Measurements from ENCODE around the gene MCEE.
"Not testable (repeated sequence)": the region's sequence is repeated elsewhere in the genome, so short reads cannot be mapped to it uniquely, and the experiment has no call there.

MCEE gene

DNA sequence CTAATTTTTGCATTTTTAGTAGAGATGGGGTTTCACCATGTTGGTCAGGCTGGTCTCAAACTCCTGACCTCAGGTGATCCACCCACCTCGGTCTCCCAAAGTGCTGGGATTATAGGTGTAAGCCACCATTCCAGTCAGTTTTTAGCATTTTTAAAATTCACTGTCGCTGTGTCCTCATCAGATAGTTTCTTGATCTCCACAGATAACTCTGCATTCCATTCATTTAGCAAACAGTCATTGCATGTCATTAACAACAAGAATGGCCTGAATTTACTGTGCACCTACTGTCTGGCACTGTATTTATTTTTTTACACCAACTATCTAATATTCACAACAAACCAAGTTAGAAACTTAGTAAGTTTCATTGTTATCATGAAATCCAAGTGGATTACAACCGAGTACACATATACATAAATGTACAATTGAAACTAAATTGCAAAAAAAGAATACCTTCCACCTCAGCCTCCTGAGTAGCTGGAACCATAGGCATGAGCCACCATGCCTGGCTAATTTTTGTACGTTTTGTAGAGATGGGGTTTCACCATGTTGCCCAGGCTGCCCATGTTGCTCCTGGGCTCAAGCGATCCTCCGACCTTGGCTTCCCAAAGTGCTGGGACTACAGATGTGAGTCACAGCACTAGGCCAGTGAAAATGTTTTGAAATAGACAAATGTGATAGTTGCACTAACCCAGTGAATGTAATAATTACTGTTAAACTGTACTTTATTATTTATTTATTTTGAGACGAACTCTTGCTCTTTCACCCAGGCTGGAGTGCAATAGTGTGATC is 4.3 kb downstream of the MCEE start:
- no peak for DNase-seq

GRCh38 chr2:71122387-71123298 is 7.4 kb downstream of the MCEE start:
- no peak for DNase-seq

DNA sequence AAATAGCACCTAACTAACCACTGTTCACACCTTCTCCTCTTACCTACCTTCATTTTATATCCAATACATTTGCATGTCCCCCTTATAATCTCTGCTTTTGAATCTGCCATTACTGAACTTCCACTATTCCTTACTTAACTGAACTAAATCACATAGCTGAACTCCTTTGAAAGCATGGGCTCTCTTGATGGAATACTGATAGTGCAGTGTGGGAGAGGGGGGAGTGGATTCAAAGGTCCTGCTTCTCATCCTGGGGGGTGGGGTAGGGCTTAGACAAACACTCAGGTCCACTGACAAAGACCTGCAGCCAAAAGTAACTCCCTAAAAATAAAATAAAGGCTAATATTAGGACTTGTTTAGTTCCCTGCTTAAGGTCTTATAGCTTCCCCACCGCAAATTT is 8.6 kb downstream of the MCEE start:
- DNase-seq = no peak

DNA sequence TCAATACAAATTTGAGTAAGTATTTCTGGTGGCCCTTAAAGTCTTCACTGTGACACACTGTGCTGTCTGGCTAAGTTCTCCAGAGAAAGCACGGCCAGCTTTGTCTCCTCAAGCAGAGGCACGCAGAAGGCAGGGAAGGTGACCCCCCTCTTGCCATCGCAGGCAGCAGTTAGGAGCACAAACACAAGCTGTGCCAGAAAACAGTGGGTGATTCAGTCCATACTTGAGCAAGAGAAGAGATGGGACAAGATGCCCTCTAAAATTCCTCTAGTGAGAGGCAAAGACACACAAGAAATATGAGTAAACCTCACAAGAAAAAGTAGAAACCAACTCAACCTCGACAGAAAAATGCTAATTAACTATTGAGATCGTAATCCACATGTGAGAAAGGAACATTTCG is 9.8 kb downstream of the MCEE start:
- no peak for DNase-seq

DNA sequence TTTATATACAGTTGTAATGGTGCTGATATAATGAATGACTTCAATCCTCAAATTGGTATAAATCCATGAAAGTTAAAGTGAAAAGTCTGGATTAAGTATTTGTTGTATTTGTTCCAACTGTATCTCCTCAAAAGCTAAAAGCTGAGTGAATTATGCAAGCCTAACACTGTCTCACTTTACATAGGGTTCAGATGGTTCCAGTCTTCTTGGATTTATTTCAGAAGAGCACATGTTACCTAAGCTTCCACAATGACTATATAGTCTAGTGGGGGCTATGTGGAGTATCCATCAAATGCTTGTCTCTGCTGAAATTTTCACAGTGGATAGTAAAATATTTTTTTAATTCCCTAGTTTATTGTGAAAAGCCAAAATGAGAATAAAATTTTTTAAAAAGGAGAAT is 13.0 kb downstream of the MCEE start:
- no peak for DNase-seq

DNA sequence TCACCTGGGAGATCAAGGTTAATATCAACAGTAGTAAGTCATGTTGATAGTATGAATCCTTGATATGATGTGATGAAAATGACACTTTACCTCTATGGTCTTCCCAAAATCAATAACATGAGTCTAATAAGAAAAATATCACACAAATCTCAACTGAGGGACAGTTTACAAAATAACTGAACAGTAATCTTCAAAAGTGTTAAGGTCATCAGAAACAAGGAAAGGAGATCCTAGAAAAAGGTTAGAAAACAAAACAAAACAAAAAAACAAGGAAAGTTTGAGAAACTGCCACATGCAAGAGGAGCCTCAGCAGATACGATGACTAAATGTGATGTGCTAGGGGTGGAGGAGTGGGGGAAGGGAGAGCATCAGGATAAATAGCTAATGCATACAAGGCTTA is 16.2 kb downstream of the MCEE start:
- no peak for DNase-seq

GRCh38 chr2:71108091-71108490 is 21.9 kb downstream of the MCEE start:
- no peak for DNase-seq

GRCh38 chr2:71106463-71106862 is 23.6 kb downstream of the MCEE start:
- not testable (repeated sequence) for DNase-seq

DNA sequence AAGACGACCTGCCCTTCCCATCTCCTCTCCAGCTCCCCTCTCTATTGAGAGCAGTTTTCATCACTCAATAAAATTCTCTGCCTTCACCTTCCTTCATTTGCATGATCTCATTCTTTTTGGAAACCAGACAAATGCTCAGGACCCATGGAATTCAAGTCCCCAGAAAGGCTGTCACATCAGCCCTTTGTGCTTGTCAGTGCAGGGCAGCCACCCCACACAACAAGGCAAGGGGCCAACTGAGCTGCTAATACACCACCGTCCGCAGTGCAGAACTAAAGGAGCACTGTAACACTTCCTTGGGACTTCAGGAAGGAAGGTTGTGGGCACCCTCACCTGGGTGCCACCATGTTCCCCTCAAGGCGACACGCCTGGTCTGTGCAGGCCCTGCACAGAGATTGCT is 26.2 kb downstream of the MCEE start:
- no peak for DNase-seq

GRCh38 chr2:71102981-71103681 is 26.9 kb downstream of the MCEE start:
- no peak for DNase-seq

GRCh38 chr2:71101656-71102055 is 28.4 kb downstream of the MCEE start:
- no peak for DNase-seq

DNA sequence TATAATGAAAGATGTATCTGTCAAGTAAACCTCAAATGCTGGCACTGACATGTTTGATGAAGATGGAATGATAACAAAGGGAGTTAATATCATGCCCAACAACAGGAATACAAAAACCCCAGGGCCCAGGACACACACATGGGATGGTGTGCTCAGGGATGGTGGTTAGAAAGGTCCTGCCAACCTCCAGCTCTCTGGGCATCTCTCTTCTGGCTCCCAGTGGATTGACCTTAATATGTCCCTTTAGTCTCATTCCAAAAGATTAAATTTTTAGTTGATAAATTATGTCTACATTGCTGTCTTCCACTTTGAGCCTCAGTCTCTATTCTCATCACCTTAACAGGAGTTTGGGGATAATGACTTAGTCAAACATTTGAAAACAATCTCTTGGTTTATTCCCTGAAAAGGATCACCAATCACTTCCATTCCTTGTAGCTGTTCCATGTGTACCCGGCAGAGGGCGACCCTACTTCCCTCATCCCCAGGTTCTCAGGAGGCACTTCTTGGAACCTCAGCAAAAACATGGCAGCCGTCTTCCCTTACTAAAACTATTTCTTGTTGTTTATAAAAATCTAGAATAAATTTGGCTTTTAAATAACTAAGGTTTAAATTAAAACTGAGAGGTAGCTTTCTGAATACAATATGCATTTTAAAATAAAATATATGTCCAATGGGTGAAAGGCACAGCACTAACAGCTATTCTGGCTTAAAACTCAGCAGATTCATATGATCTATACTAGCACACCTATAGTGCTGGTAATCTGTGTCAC is 29.6 kb downstream of the MCEE start:
- peak; percentile 37 for DNase-seq

- DNase-seq = not testable (repeated sequence)
Observed at GRCh38 chr2:71092491-71093260, 37.4 kb downstream of the MCEE start.

GRCh38 chr2:71091808-71092207 is 38.2 kb downstream of the MCEE start:
- not testable (repeated sequence) for DNase-seq

DNA sequence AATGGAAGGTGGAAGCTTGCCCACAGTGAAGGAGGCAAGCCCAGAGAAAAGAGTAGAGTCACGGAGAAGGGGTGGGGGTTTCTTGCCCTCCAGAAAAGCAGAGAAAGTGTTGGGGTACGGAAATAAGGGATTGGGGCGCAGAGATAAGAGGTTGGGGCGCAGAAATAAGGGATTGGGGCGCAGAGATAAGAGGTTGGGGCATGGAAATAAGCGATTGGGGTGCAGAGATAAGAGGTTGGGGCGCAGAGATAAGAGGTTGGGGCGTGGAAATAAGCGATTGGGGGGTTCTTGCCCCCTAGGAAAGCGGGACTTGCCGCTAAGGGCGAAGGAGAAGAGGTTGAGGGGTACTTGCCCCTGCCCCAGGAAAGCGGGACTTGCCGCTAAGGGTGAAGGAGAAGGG is 40.6 kb downstream of the MCEE start:
- not testable (repeated sequence) for DNase-seq

DNA sequence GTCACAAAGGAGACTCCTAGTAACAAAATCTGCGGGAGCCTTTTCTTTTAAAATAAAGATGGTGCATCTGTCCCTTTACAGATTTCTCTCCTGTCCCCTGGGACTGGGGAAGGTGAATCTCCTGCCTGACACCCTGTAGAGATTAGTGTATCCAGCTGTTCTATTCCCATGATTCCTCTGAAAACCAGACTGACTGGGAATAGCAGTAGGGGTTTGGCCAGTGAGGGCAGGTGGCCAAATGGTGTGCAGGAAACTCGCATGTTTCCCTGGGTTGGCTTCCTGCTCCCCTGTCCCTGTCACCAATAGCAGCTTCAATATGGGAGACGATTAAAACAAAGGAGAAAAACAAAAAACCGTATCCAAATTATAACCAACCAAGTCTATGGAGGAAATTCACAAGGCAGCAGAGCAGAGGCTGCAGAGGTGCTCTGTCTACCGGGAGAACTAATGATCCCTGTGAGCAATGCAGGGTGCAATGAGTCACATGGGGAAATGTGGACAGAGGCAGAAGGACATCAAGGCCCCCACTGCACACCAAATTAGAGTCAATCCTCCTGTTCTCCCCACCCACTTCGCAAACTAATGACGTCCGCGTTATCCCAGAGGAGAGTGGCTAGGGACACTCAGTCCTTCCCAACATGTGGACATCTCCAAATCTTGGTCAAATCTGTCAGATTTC is 44.6 kb downstream of the MCEE start:
- not testable (repeated sequence) for DNase-seq

DNA sequence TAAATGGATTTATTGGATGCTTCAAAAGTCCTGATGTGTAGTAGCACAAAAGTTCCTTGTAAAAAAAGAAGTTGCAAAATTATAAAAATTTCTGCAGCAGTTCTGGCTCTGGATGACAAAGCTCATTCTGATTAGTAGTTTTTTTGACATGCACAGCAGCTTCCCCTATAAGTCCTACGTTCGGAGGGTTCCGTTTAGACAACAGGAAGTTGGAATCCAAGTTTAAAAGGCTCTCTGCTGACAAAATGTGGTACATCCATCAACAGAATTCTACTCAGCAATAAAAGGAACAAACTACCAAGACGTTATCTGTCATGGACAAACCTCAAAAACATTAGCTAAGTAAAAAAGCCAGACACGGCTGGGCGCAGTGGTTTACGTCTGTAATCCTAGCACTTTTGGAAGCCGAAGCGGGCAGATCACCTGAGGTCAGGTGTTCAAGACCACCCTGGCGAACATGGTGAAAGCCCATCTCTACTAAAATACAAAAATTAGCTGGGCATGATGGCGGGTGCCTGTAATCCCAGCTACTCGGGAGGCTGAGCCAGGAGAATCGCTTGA is 46.2 kb downstream of the MCEE start:
- DNase-seq = not testable (repeated sequence)

DNA sequence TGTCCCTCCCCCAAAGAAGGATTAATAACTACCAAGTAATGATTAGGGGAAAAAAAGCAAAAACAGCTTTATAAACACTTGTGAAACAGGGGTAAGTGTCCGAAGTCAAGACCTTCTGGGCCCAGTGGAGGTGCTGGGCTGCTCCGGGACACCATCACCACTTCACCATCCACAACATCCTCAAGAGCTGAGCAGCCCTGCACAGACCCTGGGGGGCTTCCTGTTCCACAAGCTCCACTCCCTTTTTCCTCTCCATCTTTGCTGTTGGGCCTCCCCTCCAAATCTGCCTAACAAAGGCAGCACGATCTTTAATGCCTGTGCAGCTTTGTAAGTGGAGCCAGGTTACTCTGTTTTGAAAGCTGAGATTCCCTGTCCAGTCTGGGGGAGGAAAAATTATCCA is 46.7 kb downstream of the MCEE start:
- DNase-seq = not testable (repeated sequence)

- DNase-seq = no peak
Observed at GRCh38 chr2:71082402-71083252, 47.4 kb downstream of the MCEE start.

DNA sequence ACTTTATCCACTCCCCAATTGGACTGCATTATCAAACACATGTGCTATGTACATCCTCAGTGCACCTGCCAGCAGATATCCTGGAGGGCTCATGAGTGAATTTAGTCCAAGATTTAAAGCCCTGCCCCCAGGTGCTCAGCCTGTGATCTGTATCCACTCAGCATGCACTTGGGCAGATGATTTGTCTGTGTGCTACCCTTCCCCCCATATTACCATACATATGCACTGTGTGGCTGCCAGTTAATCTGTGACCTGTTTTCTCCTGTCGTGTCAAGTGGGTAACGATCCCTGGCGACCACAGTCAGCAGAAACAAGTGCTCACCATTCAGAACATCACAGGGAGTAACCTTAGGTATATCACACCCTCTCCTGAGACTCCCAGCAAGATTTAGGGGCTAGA is 51.4 kb downstream of the MCEE start:
- no peak for DNase-seq

Measured in activated CD4-positive, CD25-positive, alpha-beta regulatory T cell treated with anti-CD3 and anti-CD28 coated beads, Interleukin-2, amount 50 U/mL, for 72 hours (primary cell).